Right lobe of liver (tissue), 4 donors: ENCODE data around the gene RBM10.

Experiments used
- POLR2A ChIP-seq: fragments of 450-650 bp; IDR thresholded peaks from one replicate; pipeline ENCODE4 v1.6.1; 2017; ENCODE audit warnings: antibody characterized with exemption, mild to moderate bottlenecking
- TF ChIP-seq, protein P1 (sequence below), 4 donors: fragments of 200-600 bp in 3 of 4; fragments of 450-650 bp in 1 of 4; IDR thresholded peaks; one replicate each; pipeline versions ENCODE4 v1.5.1 to v1.8.0; 2016 to 2022; ENCODE audit warnings: antibody characterized with exemption in 4 of 4, mild to moderate bottlenecking in 2 of 4
- donor health status: DM: no; HTN: no; CAD: no.
- donor health status: DM: no; HTN: no; CAD: no.
- donor health status: DM: no; HTN: yes; CAD: no.

GRCh38 chrX:47210661-47211425 is 65.8 kb downstream of the RBM10 start:
- TF ChIP-seq, protein P1, sequence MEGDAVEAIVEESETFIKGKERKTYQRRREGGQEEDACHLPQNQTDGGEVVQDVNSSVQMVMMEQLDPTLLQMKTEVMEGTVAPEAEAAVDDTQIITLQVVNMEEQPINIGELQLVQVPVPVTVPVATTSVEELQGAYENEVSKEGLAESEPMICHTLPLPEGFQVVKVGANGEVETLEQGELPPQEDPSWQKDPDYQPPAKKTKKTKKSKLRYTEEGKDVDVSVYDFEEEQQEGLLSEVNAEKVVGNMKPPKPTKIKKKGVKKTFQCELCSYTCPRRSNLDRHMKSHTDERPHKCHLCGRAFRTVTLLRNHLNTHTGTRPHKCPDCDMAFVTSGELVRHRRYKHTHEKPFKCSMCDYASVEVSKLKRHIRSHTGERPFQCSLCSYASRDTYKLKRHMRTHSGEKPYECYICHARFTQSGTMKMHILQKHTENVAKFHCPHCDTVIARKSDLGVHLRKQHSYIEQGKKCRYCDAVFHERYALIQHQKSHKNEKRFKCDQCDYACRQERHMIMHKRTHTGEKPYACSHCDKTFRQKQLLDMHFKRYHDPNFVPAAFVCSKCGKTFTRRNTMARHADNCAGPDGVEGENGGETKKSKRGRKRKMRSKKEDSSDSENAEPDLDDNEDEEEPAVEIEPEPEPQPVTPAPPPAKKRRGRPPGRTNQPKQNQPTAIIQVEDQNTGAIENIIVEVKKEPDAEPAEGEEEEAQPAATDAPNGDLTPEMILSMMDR (IDR thresholded peaks at IDR 0.05): no peak
- no peak for TF ChIP-seq POLR2A
